ENCODE measurements around the gene RIOK1. TPM values are rescaled to one million over a fixed set of nuclear protein-coding genes. Genes with fewer than 3 reads are reported as not detected.

RIOK1 gene
- 54.1 and 56.5 TPM in 2 replicates for total RNA-seq (2021)
- percentile 88 among the genes with signal in this experiment for Bru-seq, nascent RNA
- percentile 88 among the genes with signal in this experiment for BruChase-seq, experiment 1, labeled RNA remaining after a 2-hour chase
- percentile 88 among the genes with signal in this experiment for BruChase-seq, experiment 2, labeled RNA remaining after a 6-hour chase
- long read RNA-seq, transcript RIOK1-202 (17 exons, 2,810 nt) = major isoform, 182 of 218 reads
- long read RNA-seq, partial matches to known transcripts = 3 of 218 reads
- long read RNA-seq, other reads (novel, unspliced or antisense) = 33 of 218 reads

DNA sequence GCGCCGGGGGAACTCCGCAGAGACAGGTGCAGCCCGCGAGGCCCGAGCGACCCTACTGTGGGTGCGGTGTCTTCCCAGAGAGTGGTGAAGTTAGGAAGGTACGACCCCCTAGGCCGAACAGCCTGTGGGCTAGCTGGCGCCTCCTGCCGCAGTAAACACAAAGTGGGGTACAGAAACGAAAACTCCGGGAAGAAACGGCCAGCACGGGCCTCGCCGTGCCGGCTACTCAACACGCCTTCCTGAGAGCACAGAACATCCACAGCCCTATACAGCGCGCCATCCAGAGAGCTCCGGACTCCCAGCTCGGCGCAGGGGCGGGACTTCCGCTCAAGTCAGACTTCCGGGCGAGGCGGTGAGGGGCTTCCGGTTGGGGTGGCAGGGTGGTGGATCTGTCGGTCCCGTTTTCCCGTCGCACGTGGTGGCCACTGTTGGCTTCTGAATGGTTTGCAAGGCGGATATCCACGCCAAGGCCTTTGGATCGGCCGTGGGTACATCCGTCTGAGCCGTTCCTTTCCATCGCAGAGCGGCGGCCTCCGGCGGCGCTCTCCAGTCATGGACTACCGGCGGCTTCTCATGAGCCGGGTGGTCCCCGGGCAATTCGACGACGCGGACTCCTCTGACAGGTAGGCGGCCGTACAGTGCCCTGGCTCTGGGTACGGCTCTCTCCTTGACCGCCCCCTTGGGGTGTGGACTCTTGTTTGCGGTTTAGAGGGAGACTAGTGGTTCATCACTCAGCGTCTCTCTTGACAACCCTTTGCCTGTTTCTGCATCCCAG, at the start of gene RIOK1, which contains the start of gene CAGE1:
TSS of gene RIOK1 (plus strand) at position 358 of the 775 bp plus-strand sequence. CDS start at position 553, 195 bp downstream.
TSS of gene CAGE1 (minus strand) at position 292 of the 775 bp plus-strand sequence. CDS start 2,569 bp downstream, outside the sequence.
- peak; percentile 98 for DNase-seq (ENCODE audit: low spot score)
- peaks cover 19% of the 10 kb centered on the region for H3K4me1 ChIP-seq (ENCODE audit: insufficient read depth, low read length, poor library complexity, severe bottlenecking)
- H3K4me3 ChIP-seq (ENCODE audit: low read depth, low read length, poor library complexity, severe bottlenecking) = peak within 1 kb of the TSS; percentile 72
- BruUV-seq (replicated peaks) = TSS peak; percentile 47
- H3K27me3 ChIP-seq (replicated peaks; ENCODE audit: insufficient read depth, low read depth, low read length, poor library complexity) = no peaks in the 10 kb centered on the region
- TF ChIP-seq, protein P1, sequence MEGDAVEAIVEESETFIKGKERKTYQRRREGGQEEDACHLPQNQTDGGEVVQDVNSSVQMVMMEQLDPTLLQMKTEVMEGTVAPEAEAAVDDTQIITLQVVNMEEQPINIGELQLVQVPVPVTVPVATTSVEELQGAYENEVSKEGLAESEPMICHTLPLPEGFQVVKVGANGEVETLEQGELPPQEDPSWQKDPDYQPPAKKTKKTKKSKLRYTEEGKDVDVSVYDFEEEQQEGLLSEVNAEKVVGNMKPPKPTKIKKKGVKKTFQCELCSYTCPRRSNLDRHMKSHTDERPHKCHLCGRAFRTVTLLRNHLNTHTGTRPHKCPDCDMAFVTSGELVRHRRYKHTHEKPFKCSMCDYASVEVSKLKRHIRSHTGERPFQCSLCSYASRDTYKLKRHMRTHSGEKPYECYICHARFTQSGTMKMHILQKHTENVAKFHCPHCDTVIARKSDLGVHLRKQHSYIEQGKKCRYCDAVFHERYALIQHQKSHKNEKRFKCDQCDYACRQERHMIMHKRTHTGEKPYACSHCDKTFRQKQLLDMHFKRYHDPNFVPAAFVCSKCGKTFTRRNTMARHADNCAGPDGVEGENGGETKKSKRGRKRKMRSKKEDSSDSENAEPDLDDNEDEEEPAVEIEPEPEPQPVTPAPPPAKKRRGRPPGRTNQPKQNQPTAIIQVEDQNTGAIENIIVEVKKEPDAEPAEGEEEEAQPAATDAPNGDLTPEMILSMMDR (conservative IDR thresholded peaks at IDR 0.05; ENCODE audit: low read depth, low read length) = no peak; the same call in 1 of the 2 replicates
- no peak for TF ChIP-seq EZH2 (IDR thresholded peaks at IDR 0.05; ENCODE audit: borderline replicate concordance, low read depth, low read length, poor library complexity, severe bottlenecking)
- ChIA-PET POLR2A (ENCODE audit: low non-redundant PET) (interaction anchor here (0.5 to 0.6 kb wide), 2 partner anchors 25 to 713 kb away, joined by 3 to 4 read pairs; partner anchors contain the start of gene EEF1E1), CTCF (interaction anchor here (0.5 kb wide), 1 partner anchor 16 kb away, joined by 3 read pairs; no protein-coding TSS in a partner anchor)
- peak within 1 kb of the TSS; percentile 88 for H3K27ac ChIP-seq (ENCODE audit: low read depth, low read length, poor library complexity, severe bottlenecking)
- H3K36me3 ChIP-seq (ENCODE audit: insufficient read depth, low read length, poor library complexity, severe bottlenecking) = peaks cover 16% of the 10 kb centered on the region
- H3K9me3 ChIP-seq (ENCODE audit: low read depth, low read length, poor library complexity, severe bottlenecking) = no peaks in the 10 kb centered on the region
- intact Hi-C loops (cut with micrococcal nuclease; ENCODE audit: unreplicated experiment) = loop anchor here (2.0 to 5.0 kb wide), 2 partner anchors 77 to 203 kb away; partner anchors contain the start of genes SNRNP48 and SSR1

DNA sequence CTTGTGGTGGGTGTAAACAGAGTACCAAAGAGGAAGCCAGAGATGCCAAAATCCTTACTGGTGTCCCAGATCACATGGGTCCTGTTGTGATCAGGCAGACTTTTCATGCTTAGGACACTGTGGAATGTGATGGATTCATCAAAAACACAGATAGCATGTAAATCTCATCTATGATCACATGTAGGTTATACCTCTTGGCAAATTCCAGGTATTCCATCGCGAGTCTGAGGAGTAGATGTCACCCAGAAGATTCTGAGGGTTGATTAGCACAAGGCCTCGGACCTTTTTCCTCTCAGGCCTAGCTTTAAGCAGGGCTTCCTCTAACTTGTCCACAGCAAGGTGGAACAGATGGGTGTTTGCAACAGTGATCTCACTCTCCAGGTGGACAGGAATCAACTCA, 48.3 kb upstream of the RIOK1 start:
- ChIA-PET CTCF (no interaction called here), POLR2A (ENCODE audit: low non-redundant PET) (no interaction called here)
- H3K27ac ChIP-seq (ENCODE audit: low read depth, low read length, poor library complexity, severe bottlenecking) = no peak overlapping the region
- no peak for DNase-seq (ENCODE audit: low spot score)
- no peaks in the 10 kb centered on the region for H3K36me3 ChIP-seq (ENCODE audit: insufficient read depth, low read length, poor library complexity, severe bottlenecking)
- TF ChIP-seq, protein P1 (conservative IDR thresholded peaks at IDR 0.05; ENCODE audit: low read depth, low read length) = no peak
- TF ChIP-seq EZH2 (IDR thresholded peaks at IDR 0.05; ENCODE audit: borderline replicate concordance, low read depth, low read length, poor library complexity, severe bottlenecking) = no peak
- no peaks in the 10 kb centered on the region for H3K9me3 ChIP-seq (ENCODE audit: low read depth, low read length, poor library complexity, severe bottlenecking)
- H3K27me3 ChIP-seq (replicated peaks; ENCODE audit: insufficient read depth, low read depth, low read length, poor library complexity) = no peaks in the 10 kb centered on the region
- H3K4me1 ChIP-seq (ENCODE audit: insufficient read depth, low read length, poor library complexity, severe bottlenecking) = no peaks in the 10 kb centered on the region
- no peak overlapping the region for H3K4me3 ChIP-seq (ENCODE audit: low read depth, low read length, poor library complexity, severe bottlenecking)
- no TSS peak for BruUV-seq (replicated peaks)
- intact Hi-C loops (cut with micrococcal nuclease; ENCODE audit: unreplicated experiment) = no loop called here

DNA sequence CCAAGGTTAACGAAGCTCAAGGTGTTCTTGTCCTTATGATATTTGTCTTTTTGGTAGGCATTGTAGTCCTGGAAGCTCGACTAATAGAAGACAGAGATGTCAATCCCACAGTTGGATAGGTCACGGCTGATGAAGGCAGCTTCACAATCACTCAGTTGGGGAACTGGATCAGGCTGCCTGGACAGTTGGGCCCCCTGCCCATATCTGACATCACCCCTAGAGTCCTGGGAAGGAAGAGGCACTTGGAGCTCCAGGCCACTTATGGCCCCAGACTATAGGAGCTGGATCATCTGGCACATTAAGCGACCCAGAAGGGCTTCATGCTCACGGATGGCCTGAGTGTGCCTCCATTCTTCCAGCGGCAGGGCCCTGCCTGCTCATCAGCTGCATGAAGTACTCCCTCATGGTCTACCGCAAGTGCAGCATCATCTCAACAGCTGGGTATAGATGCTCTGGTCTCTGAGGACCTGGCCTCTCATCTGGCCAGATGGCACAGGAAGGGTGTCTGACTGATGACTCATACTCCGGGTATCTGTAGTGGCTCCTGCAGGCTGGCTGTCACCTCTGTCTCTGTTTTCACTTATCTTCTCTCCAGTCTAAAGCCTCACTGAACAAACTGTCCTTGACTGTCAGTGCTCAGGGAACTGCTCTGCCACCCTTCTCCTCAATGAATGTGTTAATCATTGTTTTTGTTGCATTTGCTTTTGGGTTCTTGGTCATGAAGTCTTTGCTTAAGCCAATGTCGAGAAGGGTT, 47.4 kb upstream of the RIOK1 start:
- intact Hi-C loops (cut with micrococcal nuclease; ENCODE audit: unreplicated experiment) = no loop called here
- POLR2A ChIA-PET (ENCODE audit: low non-redundant PET) = no interaction called here
- no peak overlapping the region for H3K27ac ChIP-seq (ENCODE audit: low read depth, low read length, poor library complexity, severe bottlenecking)
- no peaks in the 10 kb centered on the region for H3K4me1 ChIP-seq (ENCODE audit: insufficient read depth, low read length, poor library complexity, severe bottlenecking)
- BruUV-seq (replicated peaks) = no TSS peak
- H3K36me3 ChIP-seq (ENCODE audit: insufficient read depth, low read length, poor library complexity, severe bottlenecking) = no peaks in the 10 kb centered on the region
- CTCF ChIA-PET = no interaction called here
- H3K27me3 ChIP-seq (replicated peaks; ENCODE audit: insufficient read depth, low read depth, low read length, poor library complexity) = no peaks in the 10 kb centered on the region
- TF ChIP-seq, protein P1 (conservative IDR thresholded peaks at IDR 0.05; ENCODE audit: low read depth, low read length) = no peak
- no peak for TF ChIP-seq EZH2 (IDR thresholded peaks at IDR 0.05; ENCODE audit: borderline replicate concordance, low read depth, low read length, poor library complexity, severe bottlenecking)
- peak; percentile 13 for DNase-seq (ENCODE audit: low spot score)
- H3K9me3 ChIP-seq (ENCODE audit: low read depth, low read length, poor library complexity, severe bottlenecking) = no peaks in the 10 kb centered on the region
- H3K4me3 ChIP-seq (ENCODE audit: low read depth, low read length, poor library complexity, severe bottlenecking) = no peak overlapping the region
